ENCODE results near the gene DAAM1.

DAAM1 gene

DNA sequence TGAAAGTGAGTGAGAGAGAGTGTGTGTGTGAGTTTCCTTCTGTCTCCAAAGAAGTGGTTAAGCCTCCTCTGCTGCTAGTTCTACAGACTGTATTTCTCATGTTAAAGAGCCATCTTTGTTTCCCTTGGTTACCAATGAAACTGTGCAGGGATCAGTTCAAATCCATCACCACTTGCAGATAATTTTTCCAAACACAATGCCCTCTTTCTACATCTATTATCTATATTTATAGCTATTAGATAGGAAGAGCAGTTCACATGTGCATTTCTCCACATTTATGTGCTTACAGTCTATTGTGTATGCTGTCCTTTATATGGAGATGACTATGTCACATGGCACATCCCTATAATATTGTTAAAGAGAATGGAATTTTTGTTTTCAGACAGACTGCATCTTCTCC is 2.2 kb upstream of the DAAM1 start:
- peaks cover 2 to 10% (median 4%) of the 10 kb centered on the region in 5 experiments for H3K27me3 ChIP-seq (replicated peaks in 2 of 5; ENCODE audit: control insufficient read depth in 4 of 5, insufficient read depth in 5 of 5, low read length in 4 of 5)
- H3K4me1 ChIP-seq (ENCODE audit: control extremely low read depth in 1 of 4, control insufficient read depth in 4 of 4, insufficient read depth in 4 of 4, low read length in 3 of 4): peaks cover 16 to 27% (median 21%) of the 10 kb centered on the region in 4 experiments
- CTCF ChIA-PET: interaction anchor here (1.2 kb wide), 1 partner anchor 53 kb away, joined by 3 read pairs; no protein-coding TSS in a partner anchor
- H3K36me3 ChIP-seq (ENCODE audit: control insufficient read depth in 4 of 4, insufficient read depth in 4 of 4, low read length in 3 of 4): no peaks in the 10 kb centered on the region
- no peaks in the 10 kb centered on the region for H3K9me3 ChIP-seq (ENCODE audit: control extremely low read depth in 1 of 5, control insufficient read depth in 4 of 5, insufficient read depth in 2 of 5, low read depth in 1 of 5, low read length in 4 of 5)
- H3K27ac ChIP-seq (ENCODE audit: insufficient read depth in 1 of 2, low read depth in 1 of 2, low read length in 2 of 2, poor library complexity in 1 of 2, severe bottlenecking in 2 of 2): no peak overlapping the region
- no peak for DNase-seq
- H3K4me3 ChIP-seq (ENCODE audit: control insufficient read depth in 1 of 7, extremely low read depth in 1 of 7, insufficient read depth in 4 of 7, low read depth in 2 of 7, low read length in 6 of 7): no peak overlapping the region
- POLR2A ChIA-PET: no interaction called here

DNA sequence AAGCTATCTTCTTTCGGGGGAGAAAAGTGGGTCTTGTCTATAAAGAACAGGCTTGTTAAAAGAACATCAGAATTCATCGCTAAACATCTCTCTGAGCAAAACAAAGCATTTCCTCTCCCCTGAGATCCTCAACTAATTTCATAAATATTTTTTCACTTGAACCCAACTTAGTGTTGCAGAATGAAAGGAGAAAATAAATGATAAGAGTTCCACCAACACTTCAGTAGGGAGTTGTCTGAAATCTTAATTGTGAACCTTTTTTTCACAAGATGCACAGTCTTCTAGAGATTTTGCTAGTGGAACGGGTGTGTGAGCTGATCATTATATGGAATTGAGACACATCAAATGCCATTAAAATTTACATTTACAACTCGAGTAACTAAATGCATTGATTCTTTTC is 1.3 kb upstream of the DAAM1 start:
- peak overlapping the region in 4 of 7 experiments; percentile 84 to 95 (median 92) for H3K4me3 ChIP-seq (ENCODE audit: control insufficient read depth in 1 of 7, extremely low read depth in 1 of 7, insufficient read depth in 4 of 7, low read depth in 2 of 7, low read length in 6 of 7)
- no peaks in the 10 kb centered on the region for H3K36me3 ChIP-seq (ENCODE audit: control insufficient read depth in 4 of 4, insufficient read depth in 4 of 4, low read length in 3 of 4)
- DNase-seq: no peak
- peaks cover 2 to 10% (median 4%) of the 10 kb centered on the region in 5 experiments for H3K27me3 ChIP-seq (replicated peaks in 2 of 5; ENCODE audit: control insufficient read depth in 4 of 5, insufficient read depth in 5 of 5, low read length in 4 of 5)
- ChIA-PET POLR2A (no interaction called here), CTCF (interaction anchor here (1.2 to 2.3 kb wide), 2 partner anchors 11 to 53 kb away, joined by 3 to 7 read pairs; no protein-coding TSS in a partner anchor)
- no peak overlapping the region for H3K27ac ChIP-seq (ENCODE audit: insufficient read depth in 1 of 2, low read depth in 1 of 2, low read length in 2 of 2, poor library complexity in 1 of 2, severe bottlenecking in 2 of 2)
- H3K4me1 ChIP-seq (ENCODE audit: control extremely low read depth in 1 of 4, control insufficient read depth in 4 of 4, insufficient read depth in 4 of 4, low read length in 3 of 4): peaks cover 16 to 27% (median 21%) of the 10 kb centered on the region in 4 experiments
- H3K9me3 ChIP-seq (ENCODE audit: control extremely low read depth in 1 of 5, control insufficient read depth in 4 of 5, insufficient read depth in 2 of 5, low read depth in 1 of 5, low read length in 4 of 5): no peaks in the 10 kb centered on the region
- 80% methylated on average over 1 of the region's 4 CpGs for WGBS (ENCODE audit: insufficient coverage)

DNA sequence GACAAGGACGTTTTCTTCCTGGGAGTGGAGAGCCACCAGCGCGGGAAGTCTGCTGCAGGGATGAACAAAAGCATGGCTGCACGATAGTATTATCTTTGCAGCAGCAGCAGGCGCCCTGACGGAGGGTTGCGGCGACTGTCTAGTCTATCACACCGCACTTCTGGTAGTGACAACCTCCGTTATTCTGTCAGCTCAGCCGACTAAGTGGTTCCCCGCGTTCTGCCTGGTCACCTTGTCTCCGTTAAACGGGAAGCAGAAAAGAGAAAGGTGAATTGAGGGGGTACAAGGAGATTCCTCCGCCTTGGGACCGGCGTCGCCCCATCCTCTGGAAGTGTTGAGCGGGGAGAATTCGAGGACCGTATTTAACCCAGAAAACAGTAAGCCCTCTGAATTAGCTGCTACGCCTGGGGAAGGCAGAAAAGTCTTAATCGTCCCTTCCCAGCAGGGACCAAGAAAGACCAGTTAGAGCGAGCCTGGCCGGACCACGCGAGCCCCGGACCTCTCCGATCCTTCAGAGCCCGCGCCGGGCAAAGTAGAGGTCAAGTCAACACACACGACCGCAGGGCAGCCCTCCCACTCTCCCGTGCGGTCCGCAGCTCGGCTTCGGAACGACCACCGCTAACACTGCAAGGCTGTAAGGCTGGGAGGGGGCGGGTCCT is 536 bp upstream of the DAAM1 start:
- Histone ChIP-seq H3K27ac (ENCODE audit: insufficient read depth in 1 of 2, low read depth in 1 of 2, low read length in 2 of 2, poor library complexity in 1 of 2, severe bottlenecking in 2 of 2) (peak overlapping the region; percentile 69 to 92), H3K4me3 (ENCODE audit: control insufficient read depth in 1 of 7, extremely low read depth in 1 of 7, insufficient read depth in 4 of 7, low read depth in 2 of 7, low read length in 6 of 7) (peak overlapping the region; percentile 73 to 95 (median 91)), H3K4me1 (ENCODE audit: control extremely low read depth in 1 of 4, control insufficient read depth in 4 of 4, insufficient read depth in 4 of 4, low read length in 3 of 4) (peaks cover 16 to 27% (median 21%) of the 10 kb centered on the region in 4 experiments), H3K9me3 (ENCODE audit: control extremely low read depth in 1 of 5, control insufficient read depth in 4 of 5, insufficient read depth in 2 of 5, low read depth in 1 of 5, low read length in 4 of 5) (no peaks in the 10 kb centered on the region), H3K36me3 (ENCODE audit: control insufficient read depth in 4 of 4, insufficient read depth in 4 of 4, low read length in 3 of 4) (no peaks in the 10 kb centered on the region), H3K27me3 (replicated peaks in 2 of 5; ENCODE audit: control insufficient read depth in 4 of 5, insufficient read depth in 5 of 5, low read length in 4 of 5) (peaks cover 2 to 10% (median 4%) of the 10 kb centered on the region in 5 experiments)
- CTCF ChIA-PET: interaction anchor here (1.0 to 2.3 kb wide), 4 partner anchors 11 to 116 kb away, joined by 3 to 7 read pairs (median 4); no protein-coding TSS in a partner anchor
- peak; percentile 82 to 94 (median 91) for DNase-seq
- WGBS (ENCODE audit: insufficient coverage): under 1% methylated on average over 30 of the region's 43 CpGs
- POLR2A ChIA-PET: interaction anchor here (0.8 kb wide), 1 partner anchor 53 kb away, joined by 4 read pairs; no protein-coding TSS in a partner anchor

DNA sequence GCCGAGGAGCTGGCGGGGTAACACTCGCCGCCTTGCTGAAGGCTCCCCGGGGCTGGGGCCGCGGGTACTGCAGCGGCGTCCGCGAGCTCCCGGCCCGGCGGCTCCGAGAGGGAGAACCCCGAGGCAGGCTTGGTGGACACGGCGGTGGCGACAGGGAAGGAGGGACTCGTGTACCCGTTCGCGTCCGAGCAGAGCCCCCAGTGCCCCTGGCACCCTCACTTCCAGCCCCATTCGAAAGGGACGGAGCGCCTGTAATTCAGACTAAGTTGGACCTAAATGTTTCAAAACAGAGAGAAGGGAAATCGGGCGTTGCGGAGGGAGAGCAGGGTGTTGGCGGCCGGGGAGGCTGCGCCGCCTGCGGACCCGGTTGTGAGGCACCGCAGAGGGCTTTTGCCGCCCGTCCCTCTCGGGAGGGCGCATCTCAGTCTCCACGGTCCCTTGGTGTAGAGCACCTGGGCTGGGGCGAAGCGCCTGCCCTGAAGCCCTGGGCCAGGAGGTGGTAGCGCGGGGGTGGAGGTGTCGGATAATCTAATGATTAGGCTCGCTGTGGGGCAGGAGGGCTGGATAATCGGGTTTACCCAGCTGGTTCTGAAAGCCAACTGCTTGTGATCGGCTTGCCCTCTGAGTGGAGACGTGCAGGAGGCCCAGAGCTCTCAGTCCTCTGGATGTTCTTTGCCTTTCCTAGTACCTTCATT is 771 bp downstream of the DAAM1 start:
- Histone ChIP-seq H3K4me3 (ENCODE audit: control insufficient read depth in 1 of 7, extremely low read depth in 1 of 7, insufficient read depth in 4 of 7, low read depth in 2 of 7, low read length in 6 of 7) (peak overlapping the region; percentile 69 to 95 (median 84)), H3K9me3 (ENCODE audit: control extremely low read depth in 1 of 5, control insufficient read depth in 4 of 5, insufficient read depth in 2 of 5, low read depth in 1 of 5, low read length in 4 of 5) (no peaks in the 10 kb centered on the region), H3K4me1 (ENCODE audit: control extremely low read depth in 1 of 4, control insufficient read depth in 4 of 4, insufficient read depth in 4 of 4, low read length in 3 of 4) (peaks cover 16 to 27% (median 21%) of the 10 kb centered on the region in 4 experiments), H3K27me3 (replicated peaks in 2 of 5; ENCODE audit: control insufficient read depth in 4 of 5, insufficient read depth in 5 of 5, low read length in 4 of 5) (peaks cover 2 to 10% (median 4%) of the 10 kb centered on the region in 5 experiments), H3K36me3 (ENCODE audit: control insufficient read depth in 4 of 4, insufficient read depth in 4 of 4, low read length in 3 of 4) (no peaks in the 10 kb centered on the region), H3K27ac (ENCODE audit: insufficient read depth in 1 of 2, low read depth in 1 of 2, low read length in 2 of 2, poor library complexity in 1 of 2, severe bottlenecking in 2 of 2) (peak overlapping the region; percentile 87 to 92)
- CTCF ChIA-PET: interaction anchor here (1.2 to 2.3 kb wide), 5 partner anchors 13 to 233 kb away, joined by 3 to 7 read pairs (median 4); no protein-coding TSS in a partner anchor
- DNase-seq: peak; percentile 22 to 54 (median 44)
- POLR2A ChIA-PET: interaction anchor here (0.6 kb wide), 1 partner anchor 358 kb away, joined by 3 read pairs; no protein-coding TSS in a partner anchor
- WGBS (ENCODE audit: insufficient coverage): 0% methylated on average over 48 of the region's 51 CpGs

DNA sequence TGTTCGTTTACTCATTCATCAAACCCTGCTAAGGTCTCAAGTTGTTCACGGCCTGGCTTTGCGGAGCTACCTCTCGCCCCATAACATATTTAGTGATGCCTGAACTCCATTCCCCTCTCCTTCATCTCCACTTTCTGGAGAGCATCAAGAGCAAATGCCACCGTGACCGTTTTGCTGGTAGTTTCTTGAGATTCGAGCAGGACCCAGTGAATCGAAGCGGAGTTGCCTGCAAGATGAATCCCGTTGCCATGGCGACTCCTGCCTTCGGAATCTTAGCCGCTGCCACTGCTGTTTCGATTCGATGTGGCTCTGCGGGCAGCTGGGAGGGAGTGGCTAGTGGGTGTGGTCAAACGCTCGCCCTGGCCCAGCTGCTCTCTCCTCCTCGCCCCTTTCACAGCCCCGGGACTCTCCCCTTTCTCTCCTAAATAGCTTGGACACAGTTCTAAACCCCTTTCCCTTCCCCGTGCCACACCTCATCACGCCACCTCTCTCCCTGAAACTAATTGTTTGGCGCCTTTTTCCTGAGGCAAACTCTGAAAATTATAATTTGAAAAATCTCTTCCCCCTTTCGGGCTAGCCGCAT is 1.4 kb downstream of the DAAM1 start:
- WGBS (ENCODE audit: insufficient coverage): 0% methylated on average over 18 of the region's 25 CpGs
- DNase-seq: peak; percentile 75 to 88 (median 87)
- ChIA-PET POLR2A (interaction anchor here (0.6 kb wide), 1 partner anchor 42 kb away, joined by 4 read pairs; no protein-coding TSS in a partner anchor), CTCF (interaction anchor here (1.2 to 2.0 kb wide), 3 partner anchors 59 to 232 kb away, joined by 3 to 7 read pairs (median 4); no protein-coding TSS in a partner anchor)
- H3K36me3 ChIP-seq (ENCODE audit: control insufficient read depth in 4 of 4, insufficient read depth in 4 of 4, low read length in 3 of 4): no peaks in the 10 kb centered on the region
- peak overlapping the region in 1 of 2 experiments; percentile 92 for H3K27ac ChIP-seq (ENCODE audit: insufficient read depth in 1 of 2, low read depth in 1 of 2, low read length in 2 of 2, poor library complexity in 1 of 2, severe bottlenecking in 2 of 2)
- peaks cover 16 to 27% (median 21%) of the 10 kb centered on the region in 4 experiments for H3K4me1 ChIP-seq (ENCODE audit: control extremely low read depth in 1 of 4, control insufficient read depth in 4 of 4, insufficient read depth in 4 of 4, low read length in 3 of 4)
- no peaks in the 10 kb centered on the region for H3K9me3 ChIP-seq (ENCODE audit: control extremely low read depth in 1 of 5, control insufficient read depth in 4 of 5, insufficient read depth in 2 of 5, low read depth in 1 of 5, low read length in 4 of 5)
- peaks cover 0 to 10% (median 4%) of the 10 kb centered on the region in 5 experiments for H3K27me3 ChIP-seq (replicated peaks in 2 of 5; ENCODE audit: control insufficient read depth in 4 of 5, insufficient read depth in 5 of 5, low read length in 4 of 5)
- H3K4me3 ChIP-seq (ENCODE audit: control insufficient read depth in 1 of 7, extremely low read depth in 1 of 7, insufficient read depth in 4 of 7, low read depth in 2 of 7, low read length in 6 of 7): peak overlapping the region; percentile 69 to 95 (median 84)

DNA sequence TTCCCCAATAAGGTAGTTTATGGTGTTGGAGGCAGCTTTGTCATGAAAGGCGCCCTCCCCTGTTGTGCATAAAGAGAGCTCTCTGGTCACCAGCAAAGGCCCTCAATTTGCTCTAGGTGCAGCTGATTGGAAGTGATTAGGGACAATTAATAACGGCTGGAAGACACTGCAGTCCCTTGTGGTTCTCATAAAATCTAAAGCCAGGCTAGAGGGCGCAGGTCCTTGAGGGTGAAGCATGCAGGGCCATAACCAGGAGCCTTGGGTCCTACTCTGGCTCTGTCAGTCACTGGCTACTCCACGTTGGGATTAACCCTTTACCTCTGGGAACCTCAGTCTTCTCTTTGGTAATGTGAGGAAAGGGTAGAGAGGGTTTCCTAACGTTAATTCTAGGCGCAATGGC is 1.9 kb downstream of the DAAM1 start:
- 10% methylated on average over 4 of the region's 6 CpGs for WGBS (ENCODE audit: insufficient coverage)
- peaks cover 0 to 10% (median 2%) of the 10 kb centered on the region in 5 experiments for H3K27me3 ChIP-seq (replicated peaks in 2 of 5; ENCODE audit: control insufficient read depth in 4 of 5, insufficient read depth in 5 of 5, low read length in 4 of 5)
- H3K27ac ChIP-seq (ENCODE audit: insufficient read depth in 1 of 2, low read depth in 1 of 2, low read length in 2 of 2, poor library complexity in 1 of 2, severe bottlenecking in 2 of 2): peak overlapping the region in 1 of 2 experiments; percentile 36
- peaks cover 16 to 27% (median 21%) of the 10 kb centered on the region in 4 experiments for H3K4me1 ChIP-seq (ENCODE audit: control extremely low read depth in 1 of 4, control insufficient read depth in 4 of 4, insufficient read depth in 4 of 4, low read length in 3 of 4)
- no peaks in the 10 kb centered on the region for H3K36me3 ChIP-seq (ENCODE audit: control insufficient read depth in 4 of 4, insufficient read depth in 4 of 4, low read length in 3 of 4)
- ChIA-PET POLR2A (interaction anchor here (0.6 kb wide), 1 partner anchor 42 kb away, joined by 4 read pairs; no protein-coding TSS in a partner anchor), CTCF (interaction anchor here (1.3 to 1.6 kb wide), 2 partner anchors 61 to 83 kb away, joined by 3 to 7 read pairs; no protein-coding TSS in a partner anchor)
- peak overlapping the region; percentile 5 to 95 (median 84) for H3K4me3 ChIP-seq (ENCODE audit: control insufficient read depth in 1 of 7, extremely low read depth in 1 of 7, insufficient read depth in 4 of 7, low read depth in 2 of 7, low read length in 6 of 7)
- peak in 2 of 3 donors; percentile 22 to 48 for DNase-seq
- H3K9me3 ChIP-seq (ENCODE audit: control extremely low read depth in 1 of 5, control insufficient read depth in 4 of 5, insufficient read depth in 2 of 5, low read depth in 1 of 5, low read length in 4 of 5): no peaks in the 10 kb centered on the region

All from common myeloid progenitor, CD34-positive (primary cell).